H1 (cell line): ENCODE measurements around the gene PAK2. TPM values are rescaled to one million over a fixed set of nuclear protein-coding genes. Genes with fewer than 3 reads are reported as not detected.

Experiments used
- CEBPB ChIP-seq: IDR thresholded peaks from 2 replicates; pipeline ENCODE4 v1.6.1; 2012; ENCODE audit warnings: low read depth, low read length
- CHD7 ChIP-seq: fragments of 300-600 bp; sonication (generic); IDR thresholded peaks from 2 replicates; pipeline ENCODE4 v1.7.1; 2012; ENCODE audit warnings: low read length, moderate library complexity, mild to moderate bottlenecking, inconsistent platforms; ENCODE audit not compliant: insufficient replicate concordance
- EGR1 ChIP-seq: IDR thresholded peaks from 2 replicates; pipeline ENCODE4 v1.6.1; 2011; ENCODE audit warnings: low read depth, low read length, borderline replicate concordance
- EP300 ChIP-seq, 2 experiments: IDR thresholded peaks; 1 replicate in 1 of 2; 2 replicates in 1 of 2; pipeline ENCODE4 v1.6.1; 2011 to 2012; ENCODE audit warnings: low read depth in 2 of 2, low read length in 2 of 2, mild to moderate bottlenecking in 2 of 2, borderline replicate concordance in 1 of 2, inconsistent platforms in 1 of 2, moderate library complexity in 1 of 2
- EZH2 ChIP-seq: fragments of 200-600 bp; sonication (generic); IDR thresholded peaks from 2 replicates; pipeline ENCODE4 v1.7.1; 2012; ENCODE audit warnings: low read depth, mild to moderate bottlenecking, moderate library complexity, low read length, inconsistent platforms; ENCODE audit not compliant: severe bottlenecking
- SIN3A ChIP-seq, 2 experiments: IDR thresholded peaks in 1 of 2; conservative IDR thresholded peaks in 1 of 2; 2 replicates each; pipeline ENCODE4 v1.6.1; 2011 to 2012; ENCODE audit warnings: low read length in 2 of 2, improper control_type of control experiment in 1 of 2, low read depth in 1 of 2, mild to moderate bottlenecking in 1 of 2
- SP4 ChIP-seq: IDR thresholded peaks from 2 replicates; pipeline ENCODE4 v1.6.1; 2012; ENCODE audit warnings: low read length, inconsistent platforms
- polyA plus RNA-seq, 7 experiments: library from polyadenylated mRNA; depleted of rRNA in 3 of 7; stranded (reverse) in 5 of 7; unstranded in 2 of 7; fragments of >200 nt in 5 of 7; fragments of 200-250 nt in 2 of 7; gene quantifications; 1 replicate in 5 of 7; 2 replicates in 1 of 7; 4 replicates in 1 of 7; pipeline versions ENCODE4 v1.2.1 to v1.2.3, GENCODE V29; 2011 to 2013; ENCODE audit warnings: missing spikeins in 2 of 7, mixed read lengths in 2 of 7
- total RNA-seq: library from RNA; stranded (reverse); fragmentation: NEBNext Ultra II Directional; extraction: Animal tissue kit (Norgen Biotek cat#: 25700); gene quantifications from 2 replicates; pipeline ENCODE4 v1.2.1, GENCODE V29; 2021
- TF ChIP-seq, protein P1 (sequence below): IDR thresholded peaks from 2 replicates; pipeline ENCODE4 v1.6.1; 2012; ENCODE audit warnings: low read length, inconsistent platforms
- TF ChIP-seq, protein P2 (sequence below): IDR thresholded peaks from 2 replicates; pipeline ENCODE4 v1.6.1; 2011; ENCODE audit warnings: low read length, improper control_type of control experiment

The PAK2 gene
- total and polyA plus RNA-seq, 2 of the 8 experiments (the other 6 are each of a cell fraction or from before 2014, with no cell fraction given), result 13.1 to 60.5 TPM

GRCh38 chr3:196867155-196867506, 127.5 kb downstream of the PAK2 start (continued):
- no peak for TF ChIP-seq CHD7
- TF ChIP-seq SP4, result no peak
- TF ChIP-seq, protein P1, sequence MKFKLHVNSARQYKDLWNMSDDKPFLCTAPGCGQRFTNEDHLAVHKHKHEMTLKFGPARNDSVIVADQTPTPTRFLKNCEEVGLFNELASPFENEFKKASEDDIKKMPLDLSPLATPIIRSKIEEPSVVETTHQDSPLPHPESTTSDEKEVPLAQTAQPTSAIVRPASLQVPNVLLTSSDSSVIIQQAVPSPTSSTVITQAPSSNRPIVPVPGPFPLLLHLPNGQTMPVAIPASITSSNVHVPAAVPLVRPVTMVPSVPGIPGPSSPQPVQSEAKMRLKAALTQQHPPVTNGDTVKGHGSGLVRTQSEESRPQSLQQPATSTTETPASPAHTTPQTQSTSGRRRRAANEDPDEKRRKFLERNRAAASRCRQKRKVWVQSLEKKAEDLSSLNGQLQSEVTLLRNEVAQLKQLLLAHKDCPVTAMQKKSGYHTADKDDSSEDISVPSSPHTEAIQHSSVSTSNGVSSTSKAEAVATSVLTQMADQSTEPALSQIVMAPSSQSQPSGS, result no peak
- TF ChIP-seq EGR1, result no peak
- no peak for TF ChIP-seq EP300 (IDR thresholded peaks at IDR 0.05; ENCODE audit: borderline replicate concordance in 1 of 2, low read depth in 2 of 2, low read length in 2 of 2)
- TF ChIP-seq, protein P2, sequence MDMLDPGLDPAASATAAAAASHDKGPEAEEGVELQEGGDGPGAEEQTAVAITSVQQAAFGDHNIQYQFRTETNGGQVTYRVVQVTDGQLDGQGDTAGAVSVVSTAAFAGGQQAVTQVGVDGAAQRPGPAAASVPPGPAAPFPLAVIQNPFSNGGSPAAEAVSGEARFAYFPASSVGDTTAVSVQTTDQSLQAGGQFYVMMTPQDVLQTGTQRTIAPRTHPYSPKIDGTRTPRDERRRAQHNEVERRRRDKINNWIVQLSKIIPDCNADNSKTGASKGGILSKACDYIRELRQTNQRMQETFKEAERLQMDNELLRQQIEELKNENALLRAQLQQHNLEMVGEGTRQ, result no peak
- TF ChIP-seq SIN3A (conservative IDR thresholded peaks at IDR 0.05 in 1 of 2, IDR thresholded peaks at IDR 0.05 in 1 of 2; ENCODE audit: low read depth in 1 of 2, low read length in 2 of 2), result no peak
- no peak for TF ChIP-seq EZH2
- no peak for TF ChIP-seq CEBPB
